Esophagus muscularis mucosa (tissue), 4 donors: ENCODE measurements around the gene UBASH3B. TPM values are rescaled to one million over a fixed set of nuclear protein-coding genes. Genes with fewer than 3 reads are reported as not detected.
"Not testable (repeated sequence)": the region's sequence is repeated elsewhere in the genome, so short reads cannot be mapped to it uniquely, and the experiment has no call there.

Experiments
- DNase-seq: peaks from one replicate; pipeline ENCODE4 v3.0.0-alpha.2; 2017; ENCODE audit errors: extremely low spot score
- H3K27ac ChIP-seq, 4 donors: fragments of 200-600 bp; sonication (generic); replicated peaks in 1 of 4; 1 replicate in 3 of 4; 2 replicates in 1 of 4; pipeline ENCODE4 v1.5.1; 2016 to 2019; ENCODE audit warnings: mild to moderate bottlenecking in 1 of 4
- H3K27me3 ChIP-seq, 4 donors: fragments of 200-600 bp; sonication (generic); one replicate each; pipeline versions ENCODE4 v1.5.1 to v1.6.0; 2016 to 2019
- H3K36me3 ChIP-seq, 4 donors: fragments of 200-600 bp; sonication (generic); one replicate each; pipeline ENCODE4 v1.5.1; 2016 to 2019
- H3K4me1 ChIP-seq, 4 donors: fragments of 200-600 bp; sonication (generic); one replicate each; pipeline ENCODE4 v1.5.1; 2016 to 2019
- H3K4me3 ChIP-seq, 4 donors: fragments of 200-600 bp; sonication (generic); 1 replicate in 2 of 4; 2 replicates in 2 of 4; pipeline ENCODE4 v1.5.1; 2016 to 2019; ENCODE audit warnings: mild to moderate bottlenecking in 4 of 4, moderate library complexity in 1 of 4
- H3K9me3 ChIP-seq, 4 donors: fragments of 200-600 bp; sonication (generic); 1 replicate in 3 of 4; 2 replicates in 1 of 4; pipeline ENCODE4 v1.5.1; 2016 to 2019
- CTCF ChIP-seq, 3 experiments: fragments of 200-600 bp in 2 of 3; fragments of 450-650 bp in 1 of 3; sonication (generic) in 2 of 3; IDR thresholded peaks; one replicate each; pipeline ENCODE4 v1.5.1; 2017 to 2019; ENCODE audit warnings: antibody characterized with exemption in 3 of 3, mild to moderate bottlenecking in 2 of 3, moderate library complexity in 1 of 3
- EP300 ChIP-seq: sonication (generic); formaldehyde crosslinking; IDR thresholded peaks from one replicate; pipeline ENCODE4 v1.6.1; 2017; ENCODE audit warnings: antibody characterized with exemption
- POLR2A ChIP-seq: fragments of 450-650 bp; IDR thresholded peaks from one replicate; pipeline ENCODE4 v1.6.1; 2017; ENCODE audit warnings: antibody characterized with exemption, moderate library complexity, mild to moderate bottlenecking, low read depth
- POLR2AphosphoS5 ChIP-seq, 2 donors: sonication (generic); formaldehyde crosslinking; IDR thresholded peaks; one replicate each; pipeline ENCODE4 v1.6.1; 2017; ENCODE audit warnings: antibody characterized with exemption in 2 of 2
- WGBS: methylation state at CpG from one replicate; pipeline ENCODE4 v1.1.5; 2018; 5-methylcytosine and 5-hydroxymethylcytosine counted together
- intact Hi-C: fragments of 100-400 bp; cut with DNase I; formaldehyde crosslinking; loops from one replicate; pipeline ENCODE4 v1.15.1; 2023
- total RNA-seq, 4 donors: library from RNA; depleted of rRNA; stranded (reverse); fragments of >200 nt; gene quantifications; one replicate each; pipeline versions ENCODE4 v1.1.0 to v1.2.1, GENCODE V29; 2016

Gene UBASH3B
- total RNA-seq, 4 donors from 2014 or later, result 0.42 to 6.8 (median 1.7) TPM

GRCh38 chr11:122617926-122618325, 37.6 kb upstream of the UBASH3B start:
- Histone ChIP-seq H3K27me3 (no peaks in the 10 kb centered on the region), H3K4me1 (no peaks in the 10 kb centered on the region), H3K27ac (no peak overlapping the region), H3K4me3 (no peak overlapping the region), H3K36me3 (no peaks in the 10 kb centered on the region), H3K9me3 (peaks cover 0 to 7% (median 3%) of the 10 kb centered on the region in 4 donors)
- intact Hi-C loops, result no loop called here
- 92% methylated on average over 6 of the region's 6 CpGs for WGBS
- no peak for DNase-seq
- TF ChIP-seq POLR2AphosphoS5 (IDR thresholded peaks at IDR 0.05) (no peak), POLR2A (no peak), CTCF (IDR thresholded peaks at IDR 0.05) (no peak), EP300 (no peak)

- Histone ChIP-seq H3K36me3 (no peaks in the 10 kb centered on the region), H3K4me1 (no peaks in the 10 kb centered on the region), H3K4me3 (no peak overlapping the region), H3K9me3 (peaks cover 0 to 7% (median 3%) of the 10 kb centered on the region in 4 donors), H3K27me3 (no peaks in the 10 kb centered on the region), H3K27ac (no peak overlapping the region)
- 93% methylated on average over 19 of the region's 19 CpGs for WGBS
- no peak for DNase-seq
- no peak for TF ChIP-seq CTCF (IDR thresholded peaks at IDR 0.05)
- no peak for TF ChIP-seq EP300
- TF ChIP-seq POLR2AphosphoS5 (IDR thresholded peaks at IDR 0.05), result no peak
- TF ChIP-seq POLR2A, result no peak
- intact Hi-C loops, result no loop called here
Observed at GRCh38 chr11:122618927-122619326, 36.6 kb upstream of the UBASH3B start.

- no peak for DNase-seq
- no peaks in the 10 kb centered on the region for H3K4me1 ChIP-seq
- 95% methylated on average over 3 of the region's 3 CpGs for WGBS
- H3K36me3 ChIP-seq, result no peaks in the 10 kb centered on the region
- no peaks in the 10 kb centered on the region for H3K27me3 ChIP-seq
- intact Hi-C loops, result no loop called here
- no peak overlapping the region for H3K4me3 ChIP-seq
- H3K27ac ChIP-seq, result no peak overlapping the region
- H3K9me3 ChIP-seq, result peaks cover 0 to 7% (median 3%) of the 10 kb centered on the region in 4 donors
- TF ChIP-seq POLR2A (no peak), EP300 (no peak), POLR2AphosphoS5 (IDR thresholded peaks at IDR 0.05) (no peak), CTCF (IDR thresholded peaks at IDR 0.05) (no peak)
Observed at GRCh38 chr11:122619757-122620156, 35.8 kb upstream of the UBASH3B start.

- H3K4me1 ChIP-seq, DNase-seq, H3K4me3 ChIP-seq, H3K27ac ChIP-seq, intact Hi-C loops, H3K27me3 ChIP-seq, H3K36me3 ChIP-seq, H3K9me3 ChIP-seq: not testable (repeated sequence)
- WGBS, result 75% methylated on average over 7 of the region's 7 CpGs
Observed at GRCh38 chr11:122625501-122625900, 30.0 kb upstream of the UBASH3B start.

GRCh38 chr11:122625976-122626665, 29.4 kb upstream of the UBASH3B start:
- intact Hi-C loops, result no loop called here
- H3K36me3 ChIP-seq, result no peaks in the 10 kb centered on the region
- peaks cover 0 to 8% (median 0%) of the 10 kb centered on the region in 4 donors for H3K27me3 ChIP-seq
- TF ChIP-seq EP300 (no peak), POLR2AphosphoS5 (IDR thresholded peaks at IDR 0.05) (no peak), CTCF (IDR thresholded peaks at IDR 0.05) (no peak), POLR2A (no peak)
- no peak overlapping the region for H3K4me3 ChIP-seq
- H3K4me1 ChIP-seq, result peaks cover 0 to 9% (median 0%) of the 10 kb centered on the region in 4 donors
- no peak for DNase-seq
- no peak overlapping the region for H3K27ac ChIP-seq
- 80% methylated on average over 8 of the region's 8 CpGs for WGBS
- H3K9me3 ChIP-seq, result no peaks in the 10 kb centered on the region
